HL-60 (cell line): Measurements from ENCODE around the gene RAB10.
A peak's percentile ranks its signal among the peaks of the same experiment; 100 is the strongest.

Source experiments
- DNase-seq, 2 experiments: peaks; one replicate each; pipeline ENCODE4 v3.0.0-alpha.2; 2010 to 2020; ENCODE audit warnings: low read depth in 1 of 2, low spot score in 1 of 2
- H3K27ac ChIP-seq: fragments of 250-450 bp; sonication (Bioruptor Pico); replicated peaks from 2 replicates; pipeline ENCODE4 v1.5.1; 2020; ENCODE audit warnings: mild to moderate bottlenecking, moderate library complexity
- H3K27me3 ChIP-seq: fragments of 250-450 bp; sonication (Bioruptor Pico); 2 replicates; pipeline ENCODE4 v1.5.1; 2021; ENCODE audit warnings: mild to moderate bottlenecking, moderate library complexity; ENCODE audit not compliant: insufficient read depth, poor library complexity, severe bottlenecking
- H3K4me3 ChIP-seq: replicated peaks from 2 replicates; pipeline ENCODE4 v1.5.1; 2011; ENCODE audit warnings: mild to moderate bottlenecking, control low read depth, low read length; ENCODE audit not compliant: insufficient read depth
- GABPA ChIP-seq: IDR thresholded peaks from 2 replicates; pipeline ENCODE4 v1.6.1; 2012; ENCODE audit warnings: low read depth
- POLR2AphosphoS5 ChIP-seq: IDR thresholded peaks from 2 replicates; pipeline ENCODE4 v1.6.1; 2012; ENCODE audit warnings: low read depth
- SPI1 ChIP-seq: IDR thresholded peaks from 2 replicates; pipeline ENCODE4 v1.6.1; 2012; ENCODE audit warnings: low read depth, mild to moderate bottlenecking, borderline replicate concordance
- long read RNA-seq: library from polyadenylated mRNA; unstranded; transcript quantifications from one replicate; pipeline ENCODE4 v2.0.0, GENCODE V29; 2020
- TF ChIP-seq, protein P1 (sequence below): IDR thresholded peaks from one replicate; pipeline ENCODE4 v1.5.1; 2011; ENCODE audit warnings: low read length, control low read depth, inconsistent platforms; ENCODE audit not compliant: insufficient read depth
- TF ChIP-seq, protein P2 (sequence below): IDR thresholded peaks from 2 replicates; pipeline ENCODE4 v1.6.1; 2012; ENCODE audit warnings: low read depth; ENCODE audit not compliant: insufficient replicate concordance

The RAB10 gene
- long read RNA-seq, transcript RAB10-201 (6 exons, 3,535 nt): major isoform, 476 of 509 reads
- long read RNA-seq, transcript RAB10-204 (5 exons, 1,292 nt): minor isoform, 13 of 509 reads
- long read RNA-seq, partial matches to known transcripts: 6 of 509 reads
- long read RNA-seq, other reads (novel, unspliced or antisense): 14 of 509 reads

DNA sequence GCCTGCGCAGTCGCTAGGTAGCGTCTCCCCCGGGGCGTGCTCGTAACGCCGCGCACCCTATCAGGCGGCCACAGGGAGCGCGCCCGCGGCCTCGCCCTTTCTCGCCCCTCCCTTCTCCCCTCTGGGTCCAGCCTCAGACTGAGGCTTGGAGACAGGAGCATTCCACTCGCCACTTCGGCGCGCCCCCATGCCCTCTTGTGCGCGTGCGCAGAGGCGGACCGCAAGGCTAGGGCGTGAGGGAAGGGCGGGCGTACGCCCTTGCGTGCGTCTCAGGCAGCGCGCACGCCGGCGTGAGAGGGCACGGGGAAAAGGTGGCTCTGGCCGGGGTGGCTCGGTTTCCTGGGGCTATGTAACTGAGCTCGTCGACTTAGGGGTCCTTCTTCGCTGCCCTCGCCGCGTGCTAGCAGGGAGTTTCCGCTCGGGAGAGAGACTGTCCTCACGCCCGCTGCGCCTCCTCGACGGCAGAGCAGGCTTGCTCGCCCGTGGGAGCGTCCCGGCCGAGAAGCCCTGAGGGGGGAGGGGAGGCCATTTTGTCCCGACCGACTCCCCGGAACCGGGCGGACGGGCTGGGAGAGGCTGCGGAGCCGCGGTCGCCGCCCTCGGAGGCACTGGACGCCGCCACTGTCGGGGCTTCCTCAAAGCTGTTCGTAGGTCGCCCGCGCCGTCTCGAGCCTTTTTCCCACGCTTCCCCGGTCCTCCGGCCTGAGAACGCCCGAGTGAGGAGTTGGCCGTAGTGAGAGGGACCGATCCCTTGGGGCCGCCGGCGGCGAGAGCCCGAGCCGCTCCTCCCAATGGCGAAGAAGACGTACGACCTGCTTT is at the start of gene RAB10:
TSS of gene RAB10 (plus strand) at position 267 of the 819 bp plus-strand sequence. CDS start at position 792, 525 bp downstream.
- DNase-seq: peak; percentile 99
- Histone ChIP-seq H3K4me3 (peak within 1 kb of the TSS; percentile 78), H3K27ac (peak within 1 kb of the TSS; percentile 85), H3K27me3 (no peaks in the 10 kb centered on the region)
- TF ChIP-seq, protein P1, sequence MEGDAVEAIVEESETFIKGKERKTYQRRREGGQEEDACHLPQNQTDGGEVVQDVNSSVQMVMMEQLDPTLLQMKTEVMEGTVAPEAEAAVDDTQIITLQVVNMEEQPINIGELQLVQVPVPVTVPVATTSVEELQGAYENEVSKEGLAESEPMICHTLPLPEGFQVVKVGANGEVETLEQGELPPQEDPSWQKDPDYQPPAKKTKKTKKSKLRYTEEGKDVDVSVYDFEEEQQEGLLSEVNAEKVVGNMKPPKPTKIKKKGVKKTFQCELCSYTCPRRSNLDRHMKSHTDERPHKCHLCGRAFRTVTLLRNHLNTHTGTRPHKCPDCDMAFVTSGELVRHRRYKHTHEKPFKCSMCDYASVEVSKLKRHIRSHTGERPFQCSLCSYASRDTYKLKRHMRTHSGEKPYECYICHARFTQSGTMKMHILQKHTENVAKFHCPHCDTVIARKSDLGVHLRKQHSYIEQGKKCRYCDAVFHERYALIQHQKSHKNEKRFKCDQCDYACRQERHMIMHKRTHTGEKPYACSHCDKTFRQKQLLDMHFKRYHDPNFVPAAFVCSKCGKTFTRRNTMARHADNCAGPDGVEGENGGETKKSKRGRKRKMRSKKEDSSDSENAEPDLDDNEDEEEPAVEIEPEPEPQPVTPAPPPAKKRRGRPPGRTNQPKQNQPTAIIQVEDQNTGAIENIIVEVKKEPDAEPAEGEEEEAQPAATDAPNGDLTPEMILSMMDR: no peak
- TF ChIP-seq GABPA: no peak
- TF ChIP-seq SPI1: no peak; the same call in 1 of the 2 replicates
- TF ChIP-seq, protein P2, sequence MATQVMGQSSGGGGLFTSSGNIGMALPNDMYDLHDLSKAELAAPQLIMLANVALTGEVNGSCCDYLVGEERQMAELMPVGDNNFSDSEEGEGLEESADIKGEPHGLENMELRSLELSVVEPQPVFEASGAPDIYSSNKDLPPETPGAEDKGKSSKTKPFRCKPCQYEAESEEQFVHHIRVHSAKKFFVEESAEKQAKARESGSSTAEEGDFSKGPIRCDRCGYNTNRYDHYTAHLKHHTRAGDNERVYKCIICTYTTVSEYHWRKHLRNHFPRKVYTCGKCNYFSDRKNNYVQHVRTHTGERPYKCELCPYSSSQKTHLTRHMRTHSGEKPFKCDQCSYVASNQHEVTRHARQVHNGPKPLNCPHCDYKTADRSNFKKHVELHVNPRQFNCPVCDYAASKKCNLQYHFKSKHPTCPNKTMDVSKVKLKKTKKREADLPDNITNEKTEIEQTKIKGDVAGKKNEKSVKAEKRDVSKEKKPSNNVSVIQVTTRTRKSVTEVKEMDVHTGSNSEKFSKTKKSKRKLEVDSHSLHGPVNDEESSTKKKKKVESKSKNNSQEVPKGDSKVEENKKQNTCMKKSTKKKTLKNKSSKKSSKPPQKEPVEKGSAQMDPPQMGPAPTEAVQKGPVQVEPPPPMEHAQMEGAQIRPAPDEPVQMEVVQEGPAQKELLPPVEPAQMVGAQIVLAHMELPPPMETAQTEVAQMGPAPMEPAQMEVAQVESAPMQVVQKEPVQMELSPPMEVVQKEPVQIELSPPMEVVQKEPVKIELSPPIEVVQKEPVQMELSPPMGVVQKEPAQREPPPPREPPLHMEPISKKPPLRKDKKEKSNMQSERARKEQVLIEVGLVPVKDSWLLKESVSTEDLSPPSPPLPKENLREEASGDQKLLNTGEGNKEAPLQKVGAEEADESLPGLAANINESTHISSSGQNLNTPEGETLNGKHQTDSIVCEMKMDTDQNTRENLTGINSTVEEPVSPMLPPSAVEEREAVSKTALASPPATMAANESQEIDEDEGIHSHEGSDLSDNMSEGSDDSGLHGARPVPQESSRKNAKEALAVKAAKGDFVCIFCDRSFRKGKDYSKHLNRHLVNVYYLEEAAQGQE: peak; percentile 42
- peak; percentile 96 for TF ChIP-seq POLR2AphosphoS5

- Histone ChIP-seq H3K27me3 (no peaks in the 10 kb centered on the region), H3K4me3 (no peak overlapping the region), H3K27ac (no peak overlapping the region)
- TF ChIP-seq, protein P2: no peak
- TF ChIP-seq SPI1 (no peak), GABPA (no peak), POLR2AphosphoS5 (no peak)
- TF ChIP-seq, protein P1: no peak
- no peak for DNase-seq
Observed at GRCh38 chr2:25988134-25988533, 45.8 kb upstream of the RAB10 start.

DNA sequence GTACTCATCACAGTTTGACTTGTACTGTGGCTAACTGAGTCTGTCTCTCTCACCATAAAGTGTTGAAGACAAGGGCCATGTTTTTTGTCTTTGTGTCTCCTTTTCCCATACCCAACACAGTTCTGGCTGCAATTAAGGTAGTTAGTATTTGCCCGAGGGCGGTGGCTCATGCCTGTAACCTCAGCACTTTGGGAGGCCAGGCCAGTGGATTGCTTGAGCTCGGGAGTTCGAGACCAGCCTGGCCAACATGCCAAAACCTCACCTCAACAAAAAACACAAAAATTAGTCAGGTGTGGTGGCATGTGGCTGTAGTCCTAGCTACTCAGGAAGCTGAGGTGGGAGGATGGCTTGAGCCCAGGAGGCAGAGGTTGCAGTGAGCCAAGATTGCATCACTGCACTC is 44.7 kb upstream of the RAB10 start:
- DNase-seq: no peak
- TF ChIP-seq, protein P2: no peak
- TF ChIP-seq, protein P1: no peak
- TF ChIP-seq SPI1: no peak
- no peak for TF ChIP-seq POLR2AphosphoS5
- TF ChIP-seq GABPA: no peak
- Histone ChIP-seq H3K4me3 (no peak overlapping the region), H3K27me3 (no peaks in the 10 kb centered on the region), H3K27ac (no peak overlapping the region)
